Effector memory CD4-positive, alpha-beta T cell (primary cell): ENCODE measurements around the gene NBPF4.
"Not testable (repeated sequence)": the region's sequence is repeated elsewhere in the genome, so short reads cannot be mapped to it uniquely, and the experiment has no call there.

Source experiments
- DNase-seq, 3 donors: peaks; one replicate each; pipeline ENCODE4 v3.0.0-alpha.2; 2020
- H3K27ac ChIP-seq: 2 replicates; pipeline ENCODE4 v1.7.0; 2013; ENCODE audit warnings: mild to moderate bottlenecking, low read length, moderate library complexity; ENCODE audit not compliant: insufficient read depth, poor library complexity, severe bottlenecking
- H3K27me3 ChIP-seq: replicated peaks from 2 replicates; pipeline ENCODE4 v1.7.0; 2013; ENCODE audit warnings: mild to moderate bottlenecking, low read length; ENCODE audit not compliant: insufficient read depth, control insufficient read depth, poor library complexity, severe bottlenecking
- H3K36me3 ChIP-seq: 2 replicates; pipeline ENCODE4 v1.7.0; 2013; ENCODE audit warnings: mild to moderate bottlenecking, low read length, moderate library complexity; ENCODE audit not compliant: control insufficient read depth, insufficient read depth
- H3K4me1 ChIP-seq: 2 replicates; pipeline ENCODE4 v1.7.0; 2013; ENCODE audit warnings: low read length, mild to moderate bottlenecking; ENCODE audit not compliant: control insufficient read depth, insufficient read depth, poor library complexity, severe bottlenecking
- H3K4me3 ChIP-seq: 2 replicates; pipeline ENCODE4 v1.7.0; 2013; ENCODE audit warnings: low read length, low read depth, mild to moderate bottlenecking; ENCODE audit not compliant: insufficient read depth, poor library complexity, severe bottlenecking
- H3K9me3 ChIP-seq: 2 replicates; pipeline ENCODE4 v1.7.0; 2013; ENCODE audit warnings: mild to moderate bottlenecking, low read length, moderate library complexity; ENCODE audit not compliant: control insufficient read depth

The NBPF4 gene

GRCh38 chr1:108235308-108235707, 8.6 kb downstream of the NBPF4 start:
- H3K27ac ChIP-seq, H3K4me1 ChIP-seq, H3K36me3 ChIP-seq, H3K4me3 ChIP-seq, H3K27me3 ChIP-seq, DNase-seq, H3K9me3 ChIP-seq: not testable (repeated sequence)

GRCh38 chr1:108232183-108232582, 11.7 kb downstream of the NBPF4 start:
- not testable (repeated sequence) for H3K27ac ChIP-seq, H3K36me3 ChIP-seq, H3K4me1 ChIP-seq, DNase-seq, H3K9me3 ChIP-seq, H3K27me3 ChIP-seq, H3K4me3 ChIP-seq

GRCh38 chr1:108229976-108230375, 13.9 kb downstream of the NBPF4 start:
- not testable (repeated sequence) for DNase-seq, H3K4me3 ChIP-seq, H3K27ac ChIP-seq, H3K4me1 ChIP-seq, H3K36me3 ChIP-seq, H3K9me3 ChIP-seq, H3K27me3 ChIP-seq

GRCh38 chr1:108227772-108228171, 16.1 kb downstream of the NBPF4 start:
- H3K27me3 ChIP-seq, H3K27ac ChIP-seq, H3K4me1 ChIP-seq, H3K9me3 ChIP-seq, H3K4me3 ChIP-seq, H3K36me3 ChIP-seq, DNase-seq: not testable (repeated sequence)

- H3K4me3 ChIP-seq, H3K4me1 ChIP-seq, H3K36me3 ChIP-seq, H3K27me3 ChIP-seq, DNase-seq, H3K9me3 ChIP-seq, H3K27ac ChIP-seq: not testable (repeated sequence)
Observed at GRCh38 chr1:108226855-108227254, 17.0 kb downstream of the NBPF4 start.

- H3K4me1 ChIP-seq, H3K27ac ChIP-seq, H3K4me3 ChIP-seq, DNase-seq, H3K9me3 ChIP-seq, H3K36me3 ChIP-seq, H3K27me3 ChIP-seq: not testable (repeated sequence)
Observed at GRCh38 chr1:108223226-108223625, 20.6 kb downstream of the NBPF4 start.

GRCh38 chr1:108217515-108218174, 26.2 kb downstream of the NBPF4 start:
- H3K4me3 ChIP-seq, DNase-seq, H3K27ac ChIP-seq, H3K36me3 ChIP-seq, H3K9me3 ChIP-seq, H3K27me3 ChIP-seq, H3K4me1 ChIP-seq: not testable (repeated sequence)

GRCh38 chr1:108217007-108217406, 26.9 kb downstream of the NBPF4 start:
- not testable (repeated sequence) for H3K4me3 ChIP-seq, DNase-seq, H3K27me3 ChIP-seq, H3K27ac ChIP-seq, H3K4me1 ChIP-seq, H3K9me3 ChIP-seq, H3K36me3 ChIP-seq

GRCh38 chr1:108216028-108216890, 27.6 kb downstream of the NBPF4 start:
- H3K27ac ChIP-seq, H3K9me3 ChIP-seq, H3K27me3 ChIP-seq, DNase-seq, H3K4me3 ChIP-seq, H3K36me3 ChIP-seq, H3K4me1 ChIP-seq: not testable (repeated sequence)

- H3K4me1 ChIP-seq, DNase-seq, H3K27ac ChIP-seq, H3K27me3 ChIP-seq, H3K36me3 ChIP-seq, H3K4me3 ChIP-seq, H3K9me3 ChIP-seq: not testable (repeated sequence)
Observed at GRCh38 chr1:108214641-108215465, 29.0 kb downstream of the NBPF4 start.
